Endodermal cell (in vitro differentiated cells): ENCODE results near the gene GABARAPL2. TPM values are rescaled to one million over a fixed set of nuclear protein-coding genes. Genes with fewer than 3 reads are reported as not detected.

Experiments used
- DNase-seq: peaks from one replicate; pipeline ENCODE4 v3.0.0-alpha.2; 2017
- H3K27ac ChIP-seq: 2 replicates; pipeline ENCODE4 v1.5.1; 2013; ENCODE audit warnings: mild to moderate bottlenecking, low read depth, low read length, moderate library complexity
- H3K27me3 ChIP-seq: 2 replicates; pipeline ENCODE4 v1.6.1; 2013; ENCODE audit warnings: mild to moderate bottlenecking, low read length, moderate library complexity; ENCODE audit not compliant: insufficient read depth, control insufficient read depth, poor library complexity, severe bottlenecking
- H3K36me3 ChIP-seq: 2 replicates; pipeline ENCODE4 v1.7.0; 2013; ENCODE audit warnings: mild to moderate bottlenecking, low read length, moderate library complexity; ENCODE audit not compliant: control insufficient read depth, insufficient read depth
- H3K4me1 ChIP-seq: one replicate; pipeline ENCODE4 v1.7.0; 2013; ENCODE audit warnings: low read length; ENCODE audit not compliant: control insufficient read depth, insufficient read depth
- H3K4me3 ChIP-seq: 2 replicates; pipeline ENCODE4 v1.5.1; 2013; ENCODE audit warnings: mild to moderate bottlenecking, low read length, moderate library complexity
- H3K9ac ChIP-seq: 2 replicates; pipeline ENCODE4 v1.6.1; 2013; ENCODE audit warnings: mild to moderate bottlenecking, low read length, moderate library complexity; ENCODE audit not compliant: poor library complexity, severe bottlenecking; ENCODE audit errors: extremely low read depth
- H3K9me3 ChIP-seq: 2 replicates; pipeline ENCODE4 v1.6.1; 2013; ENCODE audit warnings: mild to moderate bottlenecking, low read length, moderate library complexity; ENCODE audit not compliant: control insufficient read depth
- H3K27ac Mint-ChIP-seq: 2 replicates; pipeline ENCODE4 v1.8.0; 2020; ENCODE audit warnings: mixed read lengths
- H3K27me3 Mint-ChIP-seq: 2 replicates; pipeline ENCODE4 v1.8.0; 2021; ENCODE audit warnings: mild to moderate bottlenecking, mixed read lengths; ENCODE audit not compliant: insufficient read depth
- H3K36me3 Mint-ChIP-seq: 2 replicates; pipeline ENCODE4 v1.8.0; 2020; ENCODE audit warnings: low read depth, mixed read lengths
- H3K4me1 Mint-ChIP-seq: 2 replicates; pipeline ENCODE4 v1.8.0; 2020; ENCODE audit warnings: mixed read lengths
- H3K4me3 Mint-ChIP-seq: 2 replicates; pipeline ENCODE4 v1.8.0; 2020; ENCODE audit warnings: mild to moderate bottlenecking, moderate library complexity, mixed read lengths
- H3K9me3 Mint-ChIP-seq: 2 replicates; pipeline ENCODE4 v1.8.0; 2020; ENCODE audit warnings: mild to moderate bottlenecking, mixed read lengths
- WGBS, 2 experiments: methylation state at CpG; one replicate each; pipeline versions ENCODE4 v1.1.5 to v1.1.7; 2013; ENCODE audit warnings: missing lambda C conversion rate in 2 of 2, mixed read lengths in 1 of 2; ENCODE audit not compliant: insufficient coverage in 1 of 2, insufficient read length in 1 of 2; 5-methylcytosine and 5-hydroxymethylcytosine counted together
- total RNA-seq, 2 donors: library from RNA; stranded (reverse); fragmentation: NEBNext Ultra II Directional in 1 of 2; extraction: Animal tissue kit (Norgen Biotek cat#: 25700) in 1 of 2; gene quantifications; 2 replicates in 1 of 2; 3 replicates in 1 of 2; pipeline ENCODE4 v1.2.1, GENCODE V29; 2021
- TF ChIP-seq, protein P1 (sequence below): fragments of 200-600 bp; sonication (generic); conservative IDR thresholded peaks from 2 replicates; pipeline ENCODE4 v1.5.0; 2021; ENCODE audit warnings: antibody characterized with exemption, mild to moderate bottlenecking

Gene GABARAPL2
- total RNA-seq, 2 donors from 2014 or later: 72.8 to 78.5 TPM

DNA sequence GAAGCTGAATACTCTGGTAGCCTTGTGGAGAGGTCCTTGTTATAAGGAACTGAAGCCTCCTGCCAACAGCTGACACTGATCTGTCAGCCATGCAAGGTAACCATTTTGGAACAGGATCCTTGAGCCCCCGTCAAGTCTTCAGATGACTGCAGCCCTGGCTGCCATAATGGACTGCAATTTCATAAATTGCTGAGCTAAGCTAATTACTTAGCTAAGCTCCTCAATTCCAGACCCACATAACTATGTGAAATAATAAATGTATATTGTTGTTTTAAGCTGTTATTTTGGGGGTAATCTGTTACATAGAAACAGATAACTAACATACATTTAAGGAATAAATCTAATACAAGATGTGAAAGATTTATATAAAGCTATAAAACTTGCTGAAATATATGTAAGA, 40.3 kb downstream of the GABARAPL2 start:
- Mint-ChIP-seq H3K4me3 (no peak overlapping the region), H3K27ac (no peak overlapping the region), H3K4me1 (no peaks in the 10 kb centered on the region), H3K27me3 (no peaks in the 10 kb centered on the region), H3K36me3 (peaks cover 68% of the 10 kb centered on the region), H3K9me3 (peaks cover 15% of the 10 kb centered on the region)
- no peak overlapping the region for H3K4me3 ChIP-seq
- H3K4me1 ChIP-seq: no peaks in the 10 kb centered on the region
- TF ChIP-seq, protein P1, sequence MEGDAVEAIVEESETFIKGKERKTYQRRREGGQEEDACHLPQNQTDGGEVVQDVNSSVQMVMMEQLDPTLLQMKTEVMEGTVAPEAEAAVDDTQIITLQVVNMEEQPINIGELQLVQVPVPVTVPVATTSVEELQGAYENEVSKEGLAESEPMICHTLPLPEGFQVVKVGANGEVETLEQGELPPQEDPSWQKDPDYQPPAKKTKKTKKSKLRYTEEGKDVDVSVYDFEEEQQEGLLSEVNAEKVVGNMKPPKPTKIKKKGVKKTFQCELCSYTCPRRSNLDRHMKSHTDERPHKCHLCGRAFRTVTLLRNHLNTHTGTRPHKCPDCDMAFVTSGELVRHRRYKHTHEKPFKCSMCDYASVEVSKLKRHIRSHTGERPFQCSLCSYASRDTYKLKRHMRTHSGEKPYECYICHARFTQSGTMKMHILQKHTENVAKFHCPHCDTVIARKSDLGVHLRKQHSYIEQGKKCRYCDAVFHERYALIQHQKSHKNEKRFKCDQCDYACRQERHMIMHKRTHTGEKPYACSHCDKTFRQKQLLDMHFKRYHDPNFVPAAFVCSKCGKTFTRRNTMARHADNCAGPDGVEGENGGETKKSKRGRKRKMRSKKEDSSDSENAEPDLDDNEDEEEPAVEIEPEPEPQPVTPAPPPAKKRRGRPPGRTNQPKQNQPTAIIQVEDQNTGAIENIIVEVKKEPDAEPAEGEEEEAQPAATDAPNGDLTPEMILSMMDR: no peak
- DNase-seq: no peak
- peaks cover 74% of the 10 kb centered on the region for H3K36me3 ChIP-seq
- WGBS, 2 experiments: 94 to 100% methylated on average over 1 of the region's 1 CpG
- H3K9me3 ChIP-seq: peaks cover 24% of the 10 kb centered on the region
- H3K27me3 ChIP-seq: no peaks in the 10 kb centered on the region
- no peak overlapping the region for H3K27ac ChIP-seq
- H3K9ac ChIP-seq: no peak overlapping the region

DNA sequence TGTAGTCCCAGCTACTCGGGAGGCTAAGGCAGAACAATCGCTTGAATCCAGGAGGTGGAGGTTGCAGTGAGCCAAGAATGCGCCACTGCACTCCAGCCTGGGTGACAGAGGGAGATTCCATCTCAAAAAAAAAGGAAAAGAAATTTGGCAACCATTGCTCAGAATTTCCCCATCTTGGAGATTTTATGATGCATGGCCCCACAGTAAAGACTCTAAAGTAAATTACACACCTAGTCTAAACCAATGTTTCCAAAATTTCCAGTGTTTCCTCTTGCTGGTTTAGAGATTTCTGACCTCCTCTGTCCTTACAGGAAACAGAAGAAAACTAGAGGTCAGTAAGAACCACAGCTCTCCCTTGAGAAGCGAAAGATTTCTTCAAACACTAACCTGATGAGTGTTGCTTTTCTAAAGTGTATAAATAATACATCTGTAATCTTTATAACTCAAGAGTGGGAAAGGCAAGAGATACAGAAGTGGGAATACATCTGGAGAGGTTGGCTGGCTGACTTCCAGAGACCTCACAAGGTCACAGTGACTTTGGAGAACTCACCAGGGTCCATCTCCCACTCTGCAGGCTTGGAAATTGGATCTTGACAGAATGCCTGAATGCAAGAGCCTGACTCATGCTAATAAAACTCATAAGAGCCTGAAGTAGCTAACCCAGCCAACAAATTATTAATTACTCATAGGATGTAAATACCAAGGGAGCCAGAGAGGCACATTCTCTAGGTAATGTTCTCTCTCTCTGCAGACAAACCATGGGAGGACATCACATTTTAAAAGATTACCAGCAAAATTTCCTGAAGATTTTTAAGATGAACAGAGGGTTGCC, 48.1 kb downstream of the GABARAPL2 start:
- Mint-ChIP-seq H3K4me1 (no peaks in the 10 kb centered on the region), H3K4me3 (no peak overlapping the region), H3K36me3 (peaks cover 72% of the 10 kb centered on the region), H3K9me3 (no peaks in the 10 kb centered on the region), H3K27me3 (no peaks in the 10 kb centered on the region), H3K27ac (no peak overlapping the region)
- H3K9ac ChIP-seq: no peak overlapping the region
- no peak overlapping the region for H3K4me3 ChIP-seq
- no peak overlapping the region for H3K27ac ChIP-seq
- no peaks in the 10 kb centered on the region for H3K27me3 ChIP-seq
- no peak for DNase-seq
- WGBS, 2 experiments: 91 to 95% methylated on average over 3 of the region's 4 CpGs
- peaks cover 74% of the 10 kb centered on the region for H3K36me3 ChIP-seq
- TF ChIP-seq, protein P1: no peak
- no peaks in the 10 kb centered on the region for H3K9me3 ChIP-seq
- no peaks in the 10 kb centered on the region for H3K4me1 ChIP-seq

DNA sequence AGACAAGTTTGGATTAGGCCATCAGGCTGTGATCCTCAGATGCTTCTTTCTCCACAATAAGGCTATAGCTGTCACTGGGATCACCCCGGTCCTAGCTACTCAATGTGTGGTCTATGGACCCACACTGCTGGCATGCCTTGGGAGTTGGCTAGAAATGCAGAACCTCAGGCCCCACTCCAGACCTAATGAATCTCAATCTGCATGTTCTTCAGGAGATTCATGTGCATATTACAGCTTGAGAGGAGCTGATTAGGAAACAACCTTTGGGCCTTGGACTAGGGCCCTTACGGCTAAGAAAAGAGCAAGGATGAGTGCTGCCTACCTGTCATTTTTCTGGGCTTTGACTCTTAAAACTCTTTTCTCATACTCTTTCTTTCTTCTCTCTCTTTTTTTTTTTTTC, 49.4 kb downstream of the GABARAPL2 start:
- H3K9me3 Mint-ChIP-seq: no peaks in the 10 kb centered on the region
- H3K36me3 Mint-ChIP-seq: peaks cover 79% of the 10 kb centered on the region
- Histone ChIP-seq H3K9ac (no peak overlapping the region), H3K36me3 (peaks cover 77% of the 10 kb centered on the region), H3K4me1 (no peaks in the 10 kb centered on the region), H3K27ac (no peak overlapping the region), H3K27me3 (no peaks in the 10 kb centered on the region), H3K9me3 (no peaks in the 10 kb centered on the region), H3K4me3 (no peak overlapping the region)
- no peaks in the 10 kb centered on the region for H3K27me3 Mint-ChIP-seq
- WGBS, 2 experiments: 80 to 98% methylated on average over 1 to 2 of the region's 2 CpGs
- no peak overlapping the region for H3K27ac Mint-ChIP-seq
- H3K4me1 Mint-ChIP-seq: no peaks in the 10 kb centered on the region
- DNase-seq: no peak
- TF ChIP-seq, protein P1: no peak
- no peak overlapping the region for H3K4me3 Mint-ChIP-seq
